C4-2B (cell line): Measurements from ENCODE around the gene AKR1C3.

ENCODE experiments used
- ZFX ChIP-seq: fragments of 450-650 bp; IDR thresholded peaks from 2 replicates; pipeline ENCODE4 v1.6.1; 2017
- TF ChIP-seq, protein P1 (sequence below): fragments of 450-650 bp; conservative IDR thresholded peaks from 2 replicates; pipeline ENCODE4 v1.5.1; 2017; ENCODE audit warnings: mild to moderate bottlenecking

DNA sequence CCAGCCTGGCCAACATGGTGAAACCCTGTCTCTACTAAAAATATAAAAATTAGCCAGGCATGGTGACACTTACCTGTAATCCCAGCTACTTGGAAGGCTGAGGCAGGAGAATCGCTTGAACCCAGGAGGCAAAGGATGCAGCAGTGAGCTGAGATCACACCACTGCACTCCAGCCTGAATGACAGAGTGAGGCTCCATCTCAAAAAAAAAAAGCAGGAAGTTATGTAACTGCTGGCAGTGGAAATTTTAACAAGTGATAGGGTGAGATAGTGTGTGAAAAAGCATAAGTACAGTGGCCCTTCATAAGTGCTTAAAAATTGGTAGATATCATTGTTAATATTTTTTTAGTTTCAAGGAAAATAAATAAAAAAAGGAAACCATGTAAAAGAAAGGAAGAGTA, 12.3 kb downstream of the AKR1C3 start:
- TF ChIP-seq, protein P1, sequence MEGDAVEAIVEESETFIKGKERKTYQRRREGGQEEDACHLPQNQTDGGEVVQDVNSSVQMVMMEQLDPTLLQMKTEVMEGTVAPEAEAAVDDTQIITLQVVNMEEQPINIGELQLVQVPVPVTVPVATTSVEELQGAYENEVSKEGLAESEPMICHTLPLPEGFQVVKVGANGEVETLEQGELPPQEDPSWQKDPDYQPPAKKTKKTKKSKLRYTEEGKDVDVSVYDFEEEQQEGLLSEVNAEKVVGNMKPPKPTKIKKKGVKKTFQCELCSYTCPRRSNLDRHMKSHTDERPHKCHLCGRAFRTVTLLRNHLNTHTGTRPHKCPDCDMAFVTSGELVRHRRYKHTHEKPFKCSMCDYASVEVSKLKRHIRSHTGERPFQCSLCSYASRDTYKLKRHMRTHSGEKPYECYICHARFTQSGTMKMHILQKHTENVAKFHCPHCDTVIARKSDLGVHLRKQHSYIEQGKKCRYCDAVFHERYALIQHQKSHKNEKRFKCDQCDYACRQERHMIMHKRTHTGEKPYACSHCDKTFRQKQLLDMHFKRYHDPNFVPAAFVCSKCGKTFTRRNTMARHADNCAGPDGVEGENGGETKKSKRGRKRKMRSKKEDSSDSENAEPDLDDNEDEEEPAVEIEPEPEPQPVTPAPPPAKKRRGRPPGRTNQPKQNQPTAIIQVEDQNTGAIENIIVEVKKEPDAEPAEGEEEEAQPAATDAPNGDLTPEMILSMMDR: no peak
- TF ChIP-seq ZFX: no peak
